Hematopoietic multipotent progenitor cell (in vitro differentiated cells): ENCODE data around the gene MEIS2. TPM values are rescaled to one million over a fixed set of nuclear protein-coding genes. Genes with fewer than 3 reads are reported as not detected.

Experiments used
- DNase-seq, 3 donors: peaks; one replicate each; pipeline ENCODE4 v3.0.0-alpha.2; 2011 to 2015; ENCODE audit warnings: low read depth in 2 of 3, low spot score in 2 of 3
- total RNA-seq: library from RNA; depleted of rRNA; stranded (reverse); fragments of >200 nt; gene quantifications from one replicate; pipeline ENCODE4 v1.2.3, GENCODE V29; 2012

Gene MEIS2
- total RNA-seq, 1 donor: 0.54 TPM

GRCh38 chr15:37044915-37045648 is 55.3 kb downstream of the MEIS2 start:
- no peak for DNase-seq

GRCh38 chr15:37041836-37042235 is 58.5 kb downstream of the MEIS2 start:
- no peak for DNase-seq

GRCh38 chr15:37041042-37041441 is 59.3 kb downstream of the MEIS2 start:
- DNase-seq: no peak

- DNase-seq: no peak
Observed at GRCh38 chr15:37040072-37040742, 60.1 kb downstream of the MEIS2 start.

GRCh38 chr15:37038716-37039106 is 61.6 kb downstream of the MEIS2 start:
- DNase-seq: no peak

- DNase-seq: no peak
Observed at GRCh38 chr15:37037850-37038715, 62.3 kb downstream of the MEIS2 start.

GRCh38 chr15:37037071-37037655 is 63.2 kb downstream of the MEIS2 start:
- no peak for DNase-seq

- DNase-seq: no peak
Observed at GRCh38 chr15:37034835-37035748, 65.3 kb downstream of the MEIS2 start.

GRCh38 chr15:37034392-37034791 is 66.0 kb downstream of the MEIS2 start:
- no peak for DNase-seq

GRCh38 chr15:37032091-37032775 is 68.1 kb downstream of the MEIS2 start:
- DNase-seq: no peak

GRCh38 chr15:37031198-37031597 is 69.2 kb downstream of the MEIS2 start:
- DNase-seq: no peak

- DNase-seq: no peak
Observed at GRCh38 chr15:37028625-37029296, 71.6 kb downstream of the MEIS2 start.

- DNase-seq: no peak
Observed at GRCh38 chr15:37020852-37021251, 79.5 kb downstream of the MEIS2 start.

- no peak for DNase-seq
Observed at GRCh38 chr15:37019479-37020433, 80.6 kb downstream of the MEIS2 start.

GRCh38 chr15:37017031-37017625 is 83.2 kb downstream of the MEIS2 start:
- no peak for DNase-seq

- no peak for DNase-seq
Observed at GRCh38 chr15:37016231-37016630, 84.1 kb downstream of the MEIS2 start.

- no peak for DNase-seq
Observed at GRCh38 chr15:37015451-37015850, 84.9 kb downstream of the MEIS2 start.
